Measurements from ENCODE around the gene ZC3H8. TPM values are rescaled to one million over a fixed set of nuclear protein-coding genes. Genes with fewer than 3 reads are reported as not detected.

Gene ZC3H8
- total RNA-seq, 5 donors from 2014 or later (not counting 1 experiment from before 2014, with no cell fraction given): 16.1 to 29.9 (median 22.1) TPM

- Histone ChIP-seq H3K27me3 (replicated peaks in 1 of 2; ENCODE audit: control insufficient read depth in 2 of 2, extremely low read depth in 1 of 2, insufficient read depth in 2 of 2, low read length in 1 of 2) (no peaks in the 10 kb centered on the region), H3K4me3 (ENCODE audit: control insufficient read depth in 1 of 2, extremely low read depth in 1 of 2, low read length in 1 of 2) (peak overlapping the region; percentile 13 to 18), H3K9me3 (no peaks in the 10 kb centered on the region), H3K27ac (ENCODE audit: low read length) (peak overlapping the region; percentile 96), H3K4me1 (ENCODE audit: control insufficient read depth in 1 of 2, extremely low read depth in 1 of 2, insufficient read depth in 2 of 2, low read length in 2 of 2) (peaks cover 70 to 74% of the 10 kb centered on the region in 2 experiments), H3K36me3 (ENCODE audit: control insufficient read depth in 2 of 2, extremely low read depth in 1 of 2, insufficient read depth in 1 of 2, low read length in 1 of 2) (no peaks in the 10 kb centered on the region)
- 81% methylated on average over 26 of the region's 31 CpGs for WGBS (ENCODE audit: insufficient coverage)
- POLR2A ChIA-PET: interaction anchor here in 1 of 2 donors (0.7 kb wide), 1 partner anchor 1711 kb away, joined by 4 read pairs; no protein-coding TSS in a partner anchor
- H3K4me1 Mint-ChIP-seq: peaks cover 92 to 96% (median 93%) of the 10 kb centered on the region in 3 donors
- H3K27me3 Mint-ChIP-seq: no peaks in the 10 kb centered on the region
- peaks cover 26% of the 10 kb centered on the region for H3K36me3 Mint-ChIP-seq
- peak overlapping the region; percentile 46 to 72 (median 49) for H3K4me3 Mint-ChIP-seq
- CTCF ChIA-PET: no interaction called here
- DNase-seq (no peak), ATAC-seq (replicated peaks in 1 of 4) (no peak)
- H3K9me3 Mint-ChIP-seq: no peaks in the 10 kb centered on the region
- peak overlapping the region; percentile 98 for H3K27ac Mint-ChIP-seq
These were observed 67.7 kb downstream of the ZC3H8 start for GRCh38 chr2:112187046-112187715.

GRCh38 chr2:112185131-112185530, 69.7 kb downstream of the ZC3H8 start:
- Histone ChIP-seq H3K4me3 (ENCODE audit: control insufficient read depth in 1 of 2, extremely low read depth in 1 of 2, low read length in 1 of 2) (no peak overlapping the region), H3K27me3 (replicated peaks in 1 of 2; ENCODE audit: control insufficient read depth in 2 of 2, extremely low read depth in 1 of 2, insufficient read depth in 2 of 2, low read length in 1 of 2) (peaks cover 0 to 2% of the 10 kb centered on the region in 2 experiments), H3K27ac (ENCODE audit: low read length) (peak overlapping the region; percentile 31), H3K4me1 (ENCODE audit: control insufficient read depth in 1 of 2, extremely low read depth in 1 of 2, insufficient read depth in 2 of 2, low read length in 2 of 2) (peaks cover 59 to 76% of the 10 kb centered on the region in 2 experiments), H3K36me3 (ENCODE audit: control insufficient read depth in 2 of 2, extremely low read depth in 1 of 2, insufficient read depth in 1 of 2, low read length in 1 of 2) (no peaks in the 10 kb centered on the region), H3K9me3 (no peaks in the 10 kb centered on the region)
- H3K9me3 Mint-ChIP-seq: no peaks in the 10 kb centered on the region
- POLR2A ChIA-PET: interaction anchor here (0.5 to 0.6 kb wide), 3 partner anchors 18 to 355 kb away, joined by 4 to 5 read pairs (median 4); no protein-coding TSS in a partner anchor
- no peaks in the 10 kb centered on the region for H3K27me3 Mint-ChIP-seq
- 87% methylated on average over 3 of the region's 9 CpGs for WGBS (ENCODE audit: insufficient coverage)
- H3K4me1 Mint-ChIP-seq: peaks cover 80 to 87% (median 85%) of the 10 kb centered on the region in 3 donors
- peak overlapping the region in 1 of 3 donors; percentile 72 for H3K4me3 Mint-ChIP-seq
- no peak for ATAC-seq (replicated peaks in 1 of 4)
- peaks cover 21% of the 10 kb centered on the region for H3K36me3 Mint-ChIP-seq
- peak overlapping the region; percentile 83 to 98 for H3K27ac Mint-ChIP-seq
- no peak for DNase-seq
- CTCF ChIA-PET: no interaction called here

- Histone ChIP-seq H3K4me1 (ENCODE audit: control insufficient read depth in 1 of 2, extremely low read depth in 1 of 2, insufficient read depth in 2 of 2, low read length in 2 of 2) (peaks cover 48 to 74% of the 10 kb centered on the region in 2 experiments), H3K27ac (ENCODE audit: low read length) (peak overlapping the region; percentile 70)
These were observed 70.7 kb downstream of the ZC3H8 start for GRCh38 chr2:112184121-112184520.

DNA sequence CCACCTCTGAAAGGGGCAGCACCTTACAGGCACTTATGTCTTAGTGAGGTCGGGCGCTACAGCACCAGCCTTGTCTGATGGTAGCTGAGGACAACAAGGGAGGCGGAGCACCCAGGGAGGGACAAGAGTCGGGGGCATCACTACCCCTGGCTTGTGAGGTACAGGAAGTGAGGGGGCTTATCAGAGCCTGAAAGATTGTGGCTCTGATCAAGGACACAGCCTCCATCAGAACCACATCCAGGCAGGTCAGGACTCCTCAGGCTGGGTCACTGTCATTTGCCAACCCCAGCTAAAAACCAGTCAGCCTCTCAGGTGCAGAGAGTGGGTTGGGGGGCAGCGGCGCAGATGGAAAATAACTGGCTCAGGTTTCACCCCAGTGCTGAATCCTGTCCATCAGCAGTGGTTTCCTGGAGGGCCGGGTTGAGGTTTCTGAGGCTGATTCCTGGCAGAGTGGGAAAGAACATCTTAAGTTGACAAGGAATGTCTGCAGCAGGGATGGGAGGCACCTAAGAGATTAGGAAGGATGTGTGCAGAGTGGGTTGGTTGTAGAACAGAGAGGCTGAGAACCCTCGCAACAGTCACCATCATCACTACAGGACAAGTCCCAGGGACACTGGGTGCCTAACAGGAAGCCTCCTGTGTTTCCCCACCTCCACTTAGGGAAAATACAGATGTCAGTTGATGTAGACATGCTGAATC, 71.4 kb downstream of the ZC3H8 start:
- Histone ChIP-seq H3K4me3 (ENCODE audit: control insufficient read depth in 1 of 2, extremely low read depth in 1 of 2, low read length in 1 of 2) (peak overlapping the region; percentile 45 to 80), H3K9me3 (no peaks in the 10 kb centered on the region), H3K27me3 (replicated peaks in 1 of 2; ENCODE audit: control insufficient read depth in 2 of 2, extremely low read depth in 1 of 2, insufficient read depth in 2 of 2, low read length in 1 of 2) (peaks cover 0 to 2% of the 10 kb centered on the region in 2 experiments), H3K27ac (ENCODE audit: low read length) (peak overlapping the region; percentile 70), H3K36me3 (ENCODE audit: control insufficient read depth in 2 of 2, extremely low read depth in 1 of 2, insufficient read depth in 1 of 2, low read length in 1 of 2) (no peaks in the 10 kb centered on the region), H3K4me1 (ENCODE audit: control insufficient read depth in 1 of 2, extremely low read depth in 1 of 2, insufficient read depth in 2 of 2, low read length in 2 of 2) (peaks cover 42 to 67% of the 10 kb centered on the region in 2 experiments)
- H3K9me3 Mint-ChIP-seq: no peaks in the 10 kb centered on the region
- H3K4me1 Mint-ChIP-seq: peaks cover 64 to 86% (median 77%) of the 10 kb centered on the region in 3 donors
- H3K36me3 Mint-ChIP-seq: peaks cover 20% of the 10 kb centered on the region
- ATAC-seq (replicated peaks in 1 of 4) (no peak), DNase-seq (peak in 1 of 35 experiments; percentile 22)
- H3K27me3 Mint-ChIP-seq: no peaks in the 10 kb centered on the region
- peak overlapping the region; percentile 83 to 89 (median 86) for H3K4me3 Mint-ChIP-seq
- POLR2A ChIA-PET: interaction anchor here in 1 of 2 donors (1.4 kb wide), 1 partner anchor 68 kb away, joined by 4 read pairs; no protein-coding TSS in a partner anchor
- H3K27ac Mint-ChIP-seq: peak overlapping the region; percentile 94 to 97
- WGBS (ENCODE audit: insufficient coverage): 74% methylated on average over 3 of the region's 8 CpGs
- CTCF ChIA-PET: interaction anchor here in 1 of 2 donors (1.8 kb wide), 1 partner anchor 28 kb away, joined by 6 read pairs; no protein-coding TSS in a partner anchor

More at GRCh38 chr2:112184121-112184520, 70.7 kb downstream of the ZC3H8 start:
- Mint-ChIP-seq H3K36me3 (peaks cover 18% of the 10 kb centered on the region), H3K27me3 (no peaks in the 10 kb centered on the region), H3K9me3 (no peaks in the 10 kb centered on the region), H3K4me1 (peaks cover 70 to 87% (median 82%) of the 10 kb centered on the region in 3 donors), H3K4me3 (peak overlapping the region in 2 of 3 donors; percentile 83 to 89), H3K27ac (peak overlapping the region; percentile 94 to 97)
- ChIA-PET POLR2A (no interaction called here), CTCF (no interaction called here)
- Histone ChIP-seq H3K36me3 (ENCODE audit: control insufficient read depth in 2 of 2, extremely low read depth in 1 of 2, insufficient read depth in 1 of 2, low read length in 1 of 2) (no peaks in the 10 kb centered on the region), H3K27me3 (replicated peaks in 1 of 2; ENCODE audit: control insufficient read depth in 2 of 2, extremely low read depth in 1 of 2, insufficient read depth in 2 of 2, low read length in 1 of 2) (peaks cover 0 to 2% of the 10 kb centered on the region in 2 experiments), H3K4me3 (ENCODE audit: control insufficient read depth in 1 of 2, extremely low read depth in 1 of 2, low read length in 1 of 2) (no peak overlapping the region), H3K9me3 (no peaks in the 10 kb centered on the region)
- no peak for DNase-seq
- 86% methylated on average over 2 of the region's 8 CpGs for WGBS (ENCODE audit: insufficient coverage)
- ATAC-seq (replicated peaks in 1 of 4): no peak

DNA sequence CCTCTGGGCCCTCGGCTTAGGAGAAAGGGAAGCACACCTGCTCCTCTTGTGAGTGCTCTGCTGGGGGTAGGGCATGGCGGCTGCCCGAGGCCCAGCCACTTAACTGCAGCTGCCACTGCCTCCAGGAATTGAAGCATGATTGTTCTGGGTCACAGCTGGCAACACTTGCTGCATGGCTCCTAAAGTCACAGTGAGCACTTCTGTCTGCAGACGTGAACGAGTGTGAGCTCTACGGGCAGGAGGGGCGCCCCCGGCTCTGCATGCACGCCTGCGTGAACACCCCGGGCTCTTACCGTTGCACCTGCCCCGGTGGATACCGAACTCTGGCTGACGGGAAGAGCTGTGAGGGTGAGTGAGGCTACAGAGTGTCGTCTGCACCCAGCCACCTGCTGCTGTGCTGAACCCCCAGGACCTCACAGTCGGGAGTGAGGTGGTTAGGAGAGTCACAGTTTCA, 72.2 kb downstream of the ZC3H8 start:
- peak overlapping the region; percentile 83 to 89 (median 86) for H3K4me3 Mint-ChIP-seq
- DNase-seq: peak; percentile 12 to 69 (median 41)
- Histone ChIP-seq H3K9me3 (no peaks in the 10 kb centered on the region), H3K36me3 (ENCODE audit: control insufficient read depth in 2 of 2, extremely low read depth in 1 of 2, insufficient read depth in 1 of 2, low read length in 1 of 2) (no peaks in the 10 kb centered on the region), H3K27ac (ENCODE audit: low read length) (peak overlapping the region; percentile 70), H3K27me3 (replicated peaks in 1 of 2; ENCODE audit: control insufficient read depth in 2 of 2, extremely low read depth in 1 of 2, insufficient read depth in 2 of 2, low read length in 1 of 2) (peaks cover 0 to 2% of the 10 kb centered on the region in 2 experiments), H3K4me3 (ENCODE audit: control insufficient read depth in 1 of 2, extremely low read depth in 1 of 2, low read length in 1 of 2) (peak overlapping the region; percentile 45 to 80), H3K4me1 (ENCODE audit: control insufficient read depth in 1 of 2, extremely low read depth in 1 of 2, insufficient read depth in 2 of 2, low read length in 2 of 2) (peaks cover 37 to 58% of the 10 kb centered on the region in 2 experiments)
- no peaks in the 10 kb centered on the region for H3K27me3 Mint-ChIP-seq
- H3K27ac Mint-ChIP-seq: peak overlapping the region; percentile 94 to 97
- H3K9me3 Mint-ChIP-seq: no peaks in the 10 kb centered on the region
- peaks cover 20% of the 10 kb centered on the region for H3K36me3 Mint-ChIP-seq
- CTCF ChIA-PET: interaction anchor here in 1 of 2 donors (1.3 to 1.8 kb wide), 2 partner anchors 27 to 61 kb away, joined by 3 to 6 read pairs; no protein-coding TSS in a partner anchor
- ATAC-seq (replicated peaks in 1 of 4): peak; percentile 55 to 71 (median 58)
- peaks cover 55 to 80% (median 70%) of the 10 kb centered on the region in 3 donors for H3K4me1 Mint-ChIP-seq
- POLR2A ChIA-PET: interaction anchor here in 1 of 2 donors (1.2 to 1.4 kb wide), 2 partner anchors 69 to 73 kb away, joined by 3 to 4 read pairs; no protein-coding TSS in a partner anchor
- 38% methylated on average over 16 of the region's 17 CpGs for WGBS (ENCODE audit: insufficient coverage)

Measured in T-cell (primary cell).